Fibroblast of mammary gland (primary cell): Measurements from ENCODE around the gene CHP2.
A peak's percentile ranks its signal among the peaks of the same experiment; 100 is the strongest.

Experiments used
- DNase-seq: peaks from one replicate; pipeline ENCODE4 v3.0.0-alpha.2; 2010; ENCODE audit warnings: low read depth
- H3K4me3 ChIP-seq: 2 replicates; pipeline ENCODE4 v1.5.1; 2011; ENCODE audit warnings: low read depth, mild to moderate bottlenecking, low read length, moderate library complexity; ENCODE audit not compliant: control insufficient read depth
- TF ChIP-seq, protein P1 (sequence below): conservative IDR thresholded peaks from 2 replicates; pipeline ENCODE4 v1.5.1; 2011; ENCODE audit warnings: low read depth, low read length, inconsistent platforms; ENCODE audit not compliant: control insufficient read depth, insufficient read depth

CHP2 gene

GRCh38 chr16:23784811-23785447 lies 30.1 kb downstream of the CHP2 start:
- peak; percentile 33 for DNase-seq
- no peak overlapping the region for H3K4me3 ChIP-seq
- TF ChIP-seq, protein P1, sequence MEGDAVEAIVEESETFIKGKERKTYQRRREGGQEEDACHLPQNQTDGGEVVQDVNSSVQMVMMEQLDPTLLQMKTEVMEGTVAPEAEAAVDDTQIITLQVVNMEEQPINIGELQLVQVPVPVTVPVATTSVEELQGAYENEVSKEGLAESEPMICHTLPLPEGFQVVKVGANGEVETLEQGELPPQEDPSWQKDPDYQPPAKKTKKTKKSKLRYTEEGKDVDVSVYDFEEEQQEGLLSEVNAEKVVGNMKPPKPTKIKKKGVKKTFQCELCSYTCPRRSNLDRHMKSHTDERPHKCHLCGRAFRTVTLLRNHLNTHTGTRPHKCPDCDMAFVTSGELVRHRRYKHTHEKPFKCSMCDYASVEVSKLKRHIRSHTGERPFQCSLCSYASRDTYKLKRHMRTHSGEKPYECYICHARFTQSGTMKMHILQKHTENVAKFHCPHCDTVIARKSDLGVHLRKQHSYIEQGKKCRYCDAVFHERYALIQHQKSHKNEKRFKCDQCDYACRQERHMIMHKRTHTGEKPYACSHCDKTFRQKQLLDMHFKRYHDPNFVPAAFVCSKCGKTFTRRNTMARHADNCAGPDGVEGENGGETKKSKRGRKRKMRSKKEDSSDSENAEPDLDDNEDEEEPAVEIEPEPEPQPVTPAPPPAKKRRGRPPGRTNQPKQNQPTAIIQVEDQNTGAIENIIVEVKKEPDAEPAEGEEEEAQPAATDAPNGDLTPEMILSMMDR, result no peak

DNA sequence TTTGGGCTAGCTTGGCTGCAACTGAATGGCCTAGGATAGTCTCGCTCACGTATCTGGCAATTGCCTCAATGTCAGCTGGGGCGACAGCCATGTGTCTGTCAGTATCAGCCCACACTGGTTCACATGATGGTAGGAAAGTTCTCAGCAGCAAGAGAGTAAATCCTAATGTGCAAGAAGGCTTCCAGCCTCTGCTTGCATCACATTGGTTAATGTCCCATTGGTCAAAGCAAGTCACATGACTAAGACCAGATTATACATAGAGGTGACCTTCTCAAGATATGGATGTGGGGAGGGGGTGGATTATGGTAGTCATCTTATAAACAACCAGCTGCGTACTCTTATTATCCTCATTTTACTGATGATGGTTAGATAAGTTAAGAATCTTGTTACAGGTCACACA lies 31.0 kb downstream of the CHP2 start:
- TF ChIP-seq, protein P1, result no peak
- DNase-seq, result no peak
- H3K4me3 ChIP-seq, result no peak overlapping the region

DNA sequence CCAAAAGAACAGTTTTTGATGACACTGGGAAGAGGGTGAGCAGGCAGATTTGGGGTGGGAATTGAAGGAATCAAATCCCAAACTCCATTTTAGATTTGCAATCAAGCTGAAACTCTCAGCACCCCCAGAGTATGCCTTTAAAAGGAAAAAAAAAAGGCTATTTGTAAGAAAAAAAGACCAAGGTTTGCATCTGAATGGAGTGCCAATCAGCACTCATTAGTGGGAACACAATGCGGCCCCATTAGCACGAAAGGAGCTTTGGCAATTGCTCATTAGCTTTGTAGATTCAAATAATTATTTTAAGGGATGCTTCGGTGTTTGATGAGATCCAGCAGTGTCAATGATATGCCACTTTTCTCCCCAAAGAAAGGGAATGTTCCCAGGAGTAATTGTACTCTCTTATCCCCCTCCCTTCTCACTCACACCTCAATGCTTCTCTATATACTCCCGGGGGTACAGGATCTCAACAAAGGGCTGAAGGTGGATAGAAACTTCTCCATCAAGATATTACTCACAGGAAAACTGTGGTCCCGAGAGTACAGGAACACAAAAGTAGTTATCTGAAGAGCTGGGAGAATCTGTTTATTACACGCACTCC lies 32.2 kb downstream of the CHP2 start:
- no peak overlapping the region for H3K4me3 ChIP-seq
- TF ChIP-seq, protein P1, result no peak
- no peak for DNase-seq

- TF ChIP-seq, protein P1, result no peak
- no peak overlapping the region for H3K4me3 ChIP-seq
- no peak for DNase-seq
Measured at GRCh38 chr16:23788685-23789084, 33.9 kb downstream of the CHP2 start.

DNA sequence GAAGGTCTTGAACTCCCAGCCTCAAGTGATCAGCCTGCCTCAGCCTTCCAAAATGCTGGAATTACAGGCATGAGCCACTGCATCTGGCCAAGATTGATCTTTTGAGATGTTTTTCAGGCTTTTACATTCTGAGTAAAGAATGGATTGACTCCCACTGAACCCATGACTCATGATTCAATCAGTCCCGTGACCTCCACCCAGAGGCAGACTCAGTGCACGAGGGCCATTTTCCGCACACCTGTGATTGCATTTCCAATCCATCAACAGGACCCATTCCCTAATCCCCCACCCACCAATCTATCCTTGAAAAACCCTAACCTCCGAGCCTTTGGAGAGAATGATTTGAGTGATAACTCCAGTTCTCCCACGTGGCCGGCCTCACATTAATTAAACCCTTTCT lies 40.6 kb downstream of the CHP2 start:
- no peak overlapping the region for H3K4me3 ChIP-seq
- TF ChIP-seq, protein P1, result no peak
- DNase-seq, result no peak

DNA sequence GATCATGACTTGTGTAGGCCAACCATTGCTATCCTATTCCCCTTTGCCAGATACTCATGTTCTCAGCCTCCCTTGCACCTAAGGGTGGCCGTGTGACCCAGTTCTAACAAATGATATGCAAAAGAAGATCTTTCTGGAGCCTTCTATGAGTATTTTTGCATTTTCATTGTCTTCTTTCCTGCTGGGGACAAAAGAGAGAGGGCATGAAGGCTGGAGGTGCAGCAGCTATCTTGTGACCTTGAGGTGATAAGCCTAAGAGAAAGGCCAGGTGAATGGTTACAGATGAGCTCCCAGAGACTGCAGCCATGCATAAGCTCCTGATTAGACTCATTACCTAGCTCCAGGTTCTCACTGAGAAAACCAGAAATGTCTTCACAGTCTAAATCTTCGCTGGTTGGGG lies 42.1 kb downstream of the CHP2 start:
- no peak overlapping the region for H3K4me3 ChIP-seq
- TF ChIP-seq, protein P1, result no peak
- no peak for DNase-seq
